ENCODE results near the gene ADGRE2. TPM values are rescaled to one million over a fixed set of nuclear protein-coding genes. Genes with fewer than 3 reads are reported as not detected.

ADGRE2 gene
- total RNA-seq, 4 donors from 2014 or later: 0.26 to 2.2 (median 0.65) TPM

GRCh38 chr19:14700711-14701375 lies 77.5 kb downstream of the ADGRE2 start:
- H3K4me1 ChIP-seq: no peaks in the 10 kb centered on the region
- H3K4me3 ChIP-seq: no peak overlapping the region
- no peaks in the 10 kb centered on the region for H3K36me3 ChIP-seq
- H3K9me3 ChIP-seq: no peaks in the 10 kb centered on the region
- intact Hi-C loops (cut with DNase I; ENCODE audit: low total_unique reads): no loop called here
- H3K27ac ChIP-seq: no peak overlapping the region
- TF ChIP-seq, protein P1, sequence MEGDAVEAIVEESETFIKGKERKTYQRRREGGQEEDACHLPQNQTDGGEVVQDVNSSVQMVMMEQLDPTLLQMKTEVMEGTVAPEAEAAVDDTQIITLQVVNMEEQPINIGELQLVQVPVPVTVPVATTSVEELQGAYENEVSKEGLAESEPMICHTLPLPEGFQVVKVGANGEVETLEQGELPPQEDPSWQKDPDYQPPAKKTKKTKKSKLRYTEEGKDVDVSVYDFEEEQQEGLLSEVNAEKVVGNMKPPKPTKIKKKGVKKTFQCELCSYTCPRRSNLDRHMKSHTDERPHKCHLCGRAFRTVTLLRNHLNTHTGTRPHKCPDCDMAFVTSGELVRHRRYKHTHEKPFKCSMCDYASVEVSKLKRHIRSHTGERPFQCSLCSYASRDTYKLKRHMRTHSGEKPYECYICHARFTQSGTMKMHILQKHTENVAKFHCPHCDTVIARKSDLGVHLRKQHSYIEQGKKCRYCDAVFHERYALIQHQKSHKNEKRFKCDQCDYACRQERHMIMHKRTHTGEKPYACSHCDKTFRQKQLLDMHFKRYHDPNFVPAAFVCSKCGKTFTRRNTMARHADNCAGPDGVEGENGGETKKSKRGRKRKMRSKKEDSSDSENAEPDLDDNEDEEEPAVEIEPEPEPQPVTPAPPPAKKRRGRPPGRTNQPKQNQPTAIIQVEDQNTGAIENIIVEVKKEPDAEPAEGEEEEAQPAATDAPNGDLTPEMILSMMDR (IDR thresholded peaks at IDR 0.05): no peak
- no peak for TF ChIP-seq POLR2A (IDR thresholded peaks at IDR 0.05)
- DNase-seq: no peak
- no peaks in the 10 kb centered on the region for H3K27me3 ChIP-seq

DNA sequence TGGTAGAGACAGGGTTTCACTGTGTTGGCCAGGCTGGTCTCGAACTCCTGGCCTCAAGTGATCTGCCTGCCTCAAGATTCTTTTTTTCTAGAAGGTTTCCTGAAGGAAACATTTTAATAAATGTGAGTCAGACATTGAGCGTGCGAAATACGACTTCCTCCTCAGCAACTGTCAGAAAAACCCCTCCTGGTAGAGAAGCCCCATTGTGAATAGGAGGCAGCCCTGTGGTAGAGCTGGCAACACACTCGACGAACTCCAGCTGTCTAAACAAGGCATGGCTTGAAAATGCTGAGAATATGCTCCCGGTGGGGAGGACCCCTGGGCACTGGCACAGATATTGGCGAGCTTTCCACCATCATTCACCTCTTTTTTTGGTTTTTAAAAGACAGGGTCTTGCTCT lies 78.7 kb downstream of the ADGRE2 start:
- Histone ChIP-seq H3K27me3 (no peaks in the 10 kb centered on the region), H3K4me1 (no peaks in the 10 kb centered on the region), H3K27ac (no peak overlapping the region), H3K36me3 (no peaks in the 10 kb centered on the region), H3K4me3 (no peak overlapping the region), H3K9me3 (no peaks in the 10 kb centered on the region)
- TF ChIP-seq POLR2A (IDR thresholded peaks at IDR 0.05): no peak
- TF ChIP-seq, protein P1 (IDR thresholded peaks at IDR 0.05): no peak
- no peak for DNase-seq
- intact Hi-C loops (cut with DNase I; ENCODE audit: low total_unique reads): no loop called here

- no peak for TF ChIP-seq POLR2A (IDR thresholded peaks at IDR 0.05)
- TF ChIP-seq, protein P1 (IDR thresholded peaks at IDR 0.05): no peak
- Histone ChIP-seq H3K36me3 (no peaks in the 10 kb centered on the region), H3K27ac (no peak overlapping the region), H3K4me3 (no peak overlapping the region), H3K9me3 (no peaks in the 10 kb centered on the region), H3K27me3 (no peaks in the 10 kb centered on the region), H3K4me1 (no peaks in the 10 kb centered on the region)
- intact Hi-C loops (cut with DNase I; ENCODE audit: low total_unique reads): no loop called here
- DNase-seq: no peak
These were observed 82.9 kb downstream of the ADGRE2 start for GRCh38 chr19:14695471-14695870.

GRCh38 chr19:14694641-14695266 lies 83.6 kb downstream of the ADGRE2 start:
- Histone ChIP-seq H3K27me3 (no peaks in the 10 kb centered on the region), H3K4me1 (no peaks in the 10 kb centered on the region), H3K9me3 (no peaks in the 10 kb centered on the region), H3K27ac (no peak overlapping the region), H3K4me3 (no peak overlapping the region), H3K36me3 (no peaks in the 10 kb centered on the region)
- no peak for TF ChIP-seq POLR2A (IDR thresholded peaks at IDR 0.05)
- TF ChIP-seq, protein P1 (IDR thresholded peaks at IDR 0.05): no peak
- no peak for DNase-seq
- intact Hi-C loops (cut with DNase I; ENCODE audit: low total_unique reads): no loop called here

Data from uterus (tissue), 4 donors.